ENCODE results near the gene VPS37C. TPM values are rescaled to one million over a fixed set of nuclear protein-coding genes. Genes with fewer than 3 reads are reported as not detected.
"Not testable (repeated sequence)": the region's sequence is repeated elsewhere in the genome, so short reads cannot be mapped to it uniquely, and the experiment has no call there.

VPS37C gene
- total RNA-seq: 10 to 100 TPM in 1 of 5 experiments, 1 to 10 TPM in 4; 4.1 to 12.0 (median 7.9) TPM
- polyA plus RNA-seq: under 1 TPM; 0.31 to 0.82 TPM
- 5.7 reads per million, percentile 26 among the genes with 10 or more reads in this experiment for total RNA-seq

DNA sequence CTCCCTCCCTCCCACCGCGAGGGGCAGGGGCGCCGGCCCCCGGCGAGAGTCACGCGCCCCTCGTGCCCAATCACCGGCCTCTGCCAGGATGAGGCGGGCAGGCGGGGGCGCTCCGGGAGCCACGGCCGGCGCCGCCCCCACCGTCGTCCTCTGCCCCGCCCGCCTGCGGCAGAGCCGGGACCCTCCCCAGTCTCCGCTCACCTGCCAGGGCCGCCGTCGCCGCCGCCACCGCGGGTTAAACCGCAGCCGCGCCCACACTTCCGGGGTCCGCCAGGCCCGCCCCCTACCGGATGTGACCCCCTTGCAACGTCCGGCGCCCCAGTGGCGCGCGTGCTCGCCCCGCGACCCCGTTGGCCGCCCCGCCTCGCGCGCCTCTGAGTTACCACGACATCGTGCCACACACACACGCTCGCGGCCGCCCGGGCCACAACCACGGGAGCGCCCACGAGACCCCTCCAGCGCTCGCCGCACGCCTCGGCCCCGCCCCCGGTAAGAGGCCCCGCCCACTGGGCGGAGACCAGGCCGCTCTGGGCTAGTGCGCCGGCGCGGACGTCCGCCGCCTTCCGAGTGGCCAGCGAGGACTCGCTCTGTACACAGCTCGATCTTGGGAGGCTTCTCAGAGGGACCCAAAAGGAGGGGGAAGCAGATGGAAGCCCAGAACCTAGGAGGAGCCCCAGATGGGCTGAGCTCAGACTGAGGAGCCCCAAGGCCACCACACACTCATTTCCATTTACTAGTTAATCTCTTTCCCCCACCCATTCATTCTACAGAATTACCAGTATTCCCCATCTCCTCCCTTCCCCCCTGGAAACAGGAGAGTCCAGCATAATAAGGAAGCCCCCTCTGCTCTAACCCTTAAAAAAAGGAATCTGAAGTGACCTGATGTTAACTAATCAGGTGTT, at the start of gene VPS37C:
Gene VPS37C (minus strand): TSS at position 237 of the 902 bp plus-strand sequence. CDS start 22,597 bp downstream, outside the sequence.
- Mint-ChIP-seq H3K36me3 (peaks cover 4 to 13% (median 5%) of the 10 kb centered on the region in 5 donors), H3K9me3 (peaks cover 0 to 9% (median 2%) of the 10 kb centered on the region in 11 donors), H3K4me1 (peaks cover 31 to 62% (median 48%) of the 10 kb centered on the region in 7 donors), H3K27me3 (no peaks in the 10 kb centered on the region), H3K27ac (peak within 1 kb of the TSS; percentile 84 to 96 (median 94)), H3K4me3 (peak within 1 kb of the TSS; percentile 85 to 96 (median 90))
- DNase-seq (peak; percentile 80 to 99 (median 87)), ATAC-seq (peak; percentile 83)
- CTCF ChIA-PET: interaction anchor here (0.8 to 1.0 kb wide), 2 partner anchors 9 to 23 kb away, joined by 3 to 4 read pairs; no protein-coding TSS in a partner anchor
- Histone ChIP-seq H3K27ac (ENCODE audit: low read depth, low read length) (peak within 1 kb of the TSS; percentile 78), H3K36me3 (ENCODE audit: control insufficient read depth in 2 of 3, insufficient read depth in 3 of 3, low read length in 3 of 3) (no peaks in the 10 kb centered on the region), H3K9me3 (ENCODE audit: control insufficient read depth in 2 of 3, low read length in 3 of 3) (no peaks in the 10 kb centered on the region), H3K4me1 (ENCODE audit: control insufficient read depth in 2 of 2, insufficient read depth in 2 of 2, low read length in 2 of 2) (peaks cover 7 to 14% of the 10 kb centered on the region in 2 donors), H3K27me3 (ENCODE audit: control insufficient read depth in 2 of 2, insufficient read depth in 2 of 2, low read length in 2 of 2) (no peaks in the 10 kb centered on the region), H3K4me3 (ENCODE audit: low read length) (peak within 1 kb of the TSS; percentile 74)
- intact Hi-C loops (cut with micrococcal nuclease): loop anchor here (1.0 to 5.0 kb wide), 16 partner anchors 26 to 806 kb away; partner anchors contain the start of genes CPSF7 (in 2 of the 2), DDB1 (in 2 of the 2), TKFC (in 2 of the 2) and CCDC86 (in 1 of the 2)
- POLR2A ChIA-PET: interaction anchor here (1.1 to 2.8 kb wide), 4 partner anchors 48 to 255 kb away, joined by 3 to 9 read pairs (median 4); partner anchors contain the start of genes CD5, PRPF19 and TMEM109

DNA sequence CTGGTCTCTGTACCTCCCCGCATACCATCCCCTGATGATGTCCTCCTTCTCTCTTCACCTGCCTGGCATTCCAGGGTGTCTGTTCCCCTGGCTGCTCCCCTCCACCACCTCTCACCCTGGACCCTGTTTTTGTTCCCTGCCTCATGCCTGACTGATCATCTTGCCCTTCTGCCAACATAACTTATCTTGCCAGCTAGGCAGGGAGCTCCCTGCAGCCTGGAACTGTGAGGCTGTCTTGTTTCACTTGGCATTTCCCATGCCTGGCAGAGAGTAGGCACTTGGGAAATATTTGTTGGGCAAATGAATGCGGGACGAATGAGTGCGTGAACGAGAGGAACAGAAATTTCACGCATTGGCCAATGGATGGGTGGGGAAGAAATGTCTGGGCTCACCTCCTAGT, 49.4 kb upstream of the VPS37C start:
- intact Hi-C loops (cut with micrococcal nuclease); H3K4me3 ChIP-seq (ENCODE audit: low read length); H3K9me3 ChIP-seq (ENCODE audit: control insufficient read depth in 2 of 3, low read length in 3 of 3); H3K27me3 Mint-ChIP-seq; CTCF ChIA-PET; H3K9me3 Mint-ChIP-seq; H3K4me3 Mint-ChIP-seq; H3K27ac Mint-ChIP-seq; DNase-seq; POLR2A ChIA-PET; H3K27ac ChIP-seq (ENCODE audit: low read depth, low read length); H3K4me1 Mint-ChIP-seq; H3K36me3 Mint-ChIP-seq; H3K4me1 ChIP-seq (ENCODE audit: control insufficient read depth in 2 of 2, insufficient read depth in 2 of 2, low read length in 2 of 2); H3K36me3 ChIP-seq (ENCODE audit: control insufficient read depth in 2 of 3, insufficient read depth in 3 of 3, low read length in 3 of 3); H3K27me3 ChIP-seq (ENCODE audit: control insufficient read depth in 2 of 2, insufficient read depth in 2 of 2, low read length in 2 of 2); ATAC-seq: not testable (repeated sequence)

GRCh38 chr11:61207636-61208310, 46.5 kb upstream of the VPS37C start:
- H3K27me3 Mint-ChIP-seq; intact Hi-C loops (cut with micrococcal nuclease); H3K27ac ChIP-seq (ENCODE audit: low read depth, low read length); CTCF ChIA-PET; H3K4me1 Mint-ChIP-seq; H3K9me3 Mint-ChIP-seq; H3K27me3 ChIP-seq (ENCODE audit: control insufficient read depth in 2 of 2, insufficient read depth in 2 of 2, low read length in 2 of 2); DNase-seq; POLR2A ChIA-PET; ATAC-seq; H3K9me3 ChIP-seq (ENCODE audit: control insufficient read depth in 2 of 3, low read length in 3 of 3); H3K36me3 ChIP-seq (ENCODE audit: control insufficient read depth in 2 of 3, insufficient read depth in 3 of 3, low read length in 3 of 3); H3K4me3 ChIP-seq (ENCODE audit: low read length); H3K36me3 Mint-ChIP-seq; H3K27ac Mint-ChIP-seq; H3K4me3 Mint-ChIP-seq; H3K4me1 ChIP-seq (ENCODE audit: control insufficient read depth in 2 of 2, insufficient read depth in 2 of 2, low read length in 2 of 2): not testable (repeated sequence)

DNA sequence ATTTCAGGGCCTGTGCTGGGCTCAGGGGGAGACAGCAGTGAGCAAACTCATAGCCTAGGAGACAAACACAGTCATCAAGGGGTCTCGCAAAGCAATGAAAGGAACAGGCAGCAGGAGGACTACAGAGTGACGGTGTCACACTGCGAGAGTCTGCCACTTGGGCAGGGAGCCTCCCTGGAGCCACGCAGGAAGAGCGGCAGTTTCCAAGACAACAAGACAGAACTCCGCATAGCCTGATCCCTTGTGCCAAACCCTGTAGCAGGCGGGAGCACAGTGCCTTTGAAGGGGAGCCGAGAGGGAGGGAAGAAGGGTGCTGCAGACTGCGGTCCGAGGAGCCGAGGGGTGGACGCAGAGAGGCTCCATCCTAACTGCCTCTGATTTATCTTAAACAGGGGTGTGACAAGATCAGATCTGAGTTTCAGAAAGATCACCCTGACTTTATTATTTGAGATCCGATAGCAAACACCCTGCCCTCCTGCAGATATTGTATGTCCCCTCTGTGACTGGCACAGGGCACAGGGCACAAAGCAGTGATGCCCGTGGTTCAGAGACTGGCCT, 43.4 kb upstream of the VPS37C start:
- H3K4me1 ChIP-seq (ENCODE audit: control insufficient read depth in 2 of 2, insufficient read depth in 2 of 2, low read length in 2 of 2); H3K27ac Mint-ChIP-seq; intact Hi-C loops (cut with micrococcal nuclease); H3K4me3 ChIP-seq (ENCODE audit: low read length); ATAC-seq; H3K36me3 Mint-ChIP-seq; H3K27ac ChIP-seq (ENCODE audit: low read depth, low read length); H3K9me3 Mint-ChIP-seq; H3K27me3 ChIP-seq (ENCODE audit: control insufficient read depth in 2 of 2, insufficient read depth in 2 of 2, low read length in 2 of 2); H3K36me3 ChIP-seq (ENCODE audit: control insufficient read depth in 2 of 3, insufficient read depth in 3 of 3, low read length in 3 of 3); DNase-seq; POLR2A ChIA-PET; CTCF ChIA-PET; H3K9me3 ChIP-seq (ENCODE audit: control insufficient read depth in 2 of 3, low read length in 3 of 3); H3K4me3 Mint-ChIP-seq; H3K4me1 Mint-ChIP-seq: not testable (repeated sequence)
- H3K27me3 Mint-ChIP-seq: peaks cover 0 to 14% (median 11%) of the 10 kb centered on the region in 5 donors

DNA sequence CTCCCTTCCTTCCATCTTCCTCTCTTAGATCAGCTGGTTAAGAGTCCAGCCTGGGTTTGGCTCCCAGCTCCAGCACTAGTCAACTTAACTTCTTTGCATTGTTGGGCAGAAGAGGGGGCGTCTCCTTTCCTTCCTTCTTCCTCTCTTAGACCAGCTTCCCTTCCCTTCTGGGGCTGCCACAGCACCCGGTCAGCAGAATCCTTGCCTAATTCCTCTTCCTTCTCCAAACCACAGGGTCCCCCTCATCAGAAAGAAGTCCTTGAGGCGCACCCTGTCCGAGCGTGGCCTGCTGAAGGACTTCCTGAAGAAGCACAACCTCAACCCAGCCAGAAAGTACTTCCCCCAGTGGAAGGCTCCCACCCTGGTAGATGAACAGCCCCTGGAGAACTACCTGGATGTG, 42.6 kb upstream of the VPS37C start:
- POLR2A ChIA-PET; H3K4me3 Mint-ChIP-seq; intact Hi-C loops (cut with micrococcal nuclease); H3K27ac Mint-ChIP-seq; H3K27me3 ChIP-seq (ENCODE audit: control insufficient read depth in 2 of 2, insufficient read depth in 2 of 2, low read length in 2 of 2); H3K4me1 Mint-ChIP-seq; H3K4me3 ChIP-seq (ENCODE audit: low read length); H3K9me3 ChIP-seq (ENCODE audit: control insufficient read depth in 2 of 3, low read length in 3 of 3); H3K4me1 ChIP-seq (ENCODE audit: control insufficient read depth in 2 of 2, insufficient read depth in 2 of 2, low read length in 2 of 2); H3K27ac ChIP-seq (ENCODE audit: low read depth, low read length); DNase-seq; H3K36me3 Mint-ChIP-seq; H3K36me3 ChIP-seq (ENCODE audit: control insufficient read depth in 2 of 3, insufficient read depth in 3 of 3, low read length in 3 of 3); H3K9me3 Mint-ChIP-seq: not testable (repeated sequence)
- ATAC-seq: peak; percentile 55
- H3K27me3 Mint-ChIP-seq: peaks cover 0 to 15% (median 12%) of the 10 kb centered on the region in 5 donors
- CTCF ChIA-PET: interaction anchor here (0.7 kb wide), 1 partner anchor 47 kb away, joined by 4 read pairs; no protein-coding TSS in a partner anchor

- H3K9me3 Mint-ChIP-seq; DNase-seq; H3K27me3 ChIP-seq (ENCODE audit: control insufficient read depth in 2 of 2, insufficient read depth in 2 of 2, low read length in 2 of 2); H3K4me3 Mint-ChIP-seq; H3K27ac ChIP-seq (ENCODE audit: low read depth, low read length); H3K4me3 ChIP-seq (ENCODE audit: low read length); H3K4me1 ChIP-seq (ENCODE audit: control insufficient read depth in 2 of 2, insufficient read depth in 2 of 2, low read length in 2 of 2); POLR2A ChIA-PET; H3K36me3 Mint-ChIP-seq; ATAC-seq; intact Hi-C loops (cut with micrococcal nuclease); H3K4me1 Mint-ChIP-seq; H3K36me3 ChIP-seq (ENCODE audit: control insufficient read depth in 2 of 3, insufficient read depth in 3 of 3, low read length in 3 of 3); H3K27ac Mint-ChIP-seq; H3K9me3 ChIP-seq (ENCODE audit: control insufficient read depth in 2 of 3, low read length in 3 of 3): not testable (repeated sequence)
- peaks cover 0 to 15% (median 14%) of the 10 kb centered on the region in 5 donors for H3K27me3 Mint-ChIP-seq
- CTCF ChIA-PET: interaction anchor here (0.7 kb wide), 1 partner anchor 46 kb away, joined by 4 read pairs; no protein-coding TSS in a partner anchor
Observed at GRCh38 chr11:61202950-61203746, 41.9 kb upstream of the VPS37C start, which contains the start of gene PGA3. TSS of gene PGA3 (plus strand) at chr11:61203515. CDS start at chr11:61203565, 50 bp downstream.

Data from naive thymus-derived CD4-positive, alpha-beta T cell (primary cell).